Stomach smooth muscle (tissue), 2 donors: Measurements from ENCODE around the gene PIP4P1.
A peak's percentile ranks its signal among the peaks of the same experiment; 100 is the strongest.
"Not testable (repeated sequence)": the region's sequence is repeated elsewhere in the genome, so short reads cannot be mapped to it uniquely, and the experiment has no call there.

Experiments used
- H3K27ac ChIP-seq: one replicate; pipeline ENCODE4 v1.7.0; 2013; ENCODE audit warnings: mild to moderate bottlenecking, low read length, inconsistent platforms
- H3K27me3 ChIP-seq, 2 donors: one replicate each; pipeline ENCODE4 v1.7.0; 2013; ENCODE audit warnings: low read length in 2 of 2; ENCODE audit not compliant: insufficient read depth in 2 of 2, control insufficient read depth in 1 of 2
- H3K36me3 ChIP-seq, 2 donors: one replicate each; pipeline ENCODE4 v1.7.0; 2013; ENCODE audit warnings: low read length in 2 of 2; ENCODE audit not compliant: control insufficient read depth in 2 of 2, insufficient read depth in 2 of 2
- H3K4me1 ChIP-seq: one replicate; pipeline ENCODE4 v1.7.0; 2013; ENCODE audit warnings: low read length; ENCODE audit not compliant: control insufficient read depth, insufficient read depth
- H3K4me3 ChIP-seq, 2 donors: one replicate each; pipeline ENCODE4 v1.7.0; 2013; ENCODE audit warnings: low read length in 2 of 2
- H3K9ac ChIP-seq, 2 donors: one replicate each; pipeline ENCODE4 v1.7.0; 2013; ENCODE audit warnings: low read length in 2 of 2, mild to moderate bottlenecking in 1 of 2
- H3K9me3 ChIP-seq, 2 donors: one replicate each; pipeline ENCODE4 v1.7.0; 2013; ENCODE audit warnings: low read length in 2 of 2; ENCODE audit not compliant: control insufficient read depth in 2 of 2
- donor health status: healthy.
- donor health status: Pancreatic carcinoma.

Gene PIP4P1

DNA sequence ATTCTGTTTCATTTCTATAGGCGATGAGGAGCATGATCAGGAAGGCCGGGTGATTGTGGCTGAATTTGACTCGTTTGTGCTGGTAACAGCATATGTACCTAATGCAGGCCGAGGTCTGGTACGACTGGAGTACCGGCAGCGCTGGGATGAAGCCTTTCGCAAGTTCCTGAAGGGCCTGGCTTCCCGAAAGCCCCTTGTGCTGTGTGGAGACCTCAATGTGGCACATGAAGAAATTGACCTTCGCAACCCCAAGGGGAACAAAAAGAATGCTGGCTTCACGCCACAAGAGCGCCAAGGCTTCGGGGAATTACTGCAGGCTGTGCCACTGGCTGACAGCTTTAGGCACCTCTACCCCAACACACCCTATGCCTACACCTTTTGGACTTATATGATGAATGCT lies 4.3 kb downstream of the PIP4P1 start:
- no peak overlapping the region for H3K4me3 ChIP-seq
- H3K4me1 ChIP-seq, result peaks cover 45% of the 10 kb centered on the region
- no peak overlapping the region for H3K27ac ChIP-seq
- H3K27me3 ChIP-seq, result no peaks in the 10 kb centered on the region
- H3K9me3 ChIP-seq, result no peaks in the 10 kb centered on the region
- no peak overlapping the region for H3K9ac ChIP-seq
- H3K36me3 ChIP-seq, result peaks cover 30 to 31% of the 10 kb centered on the region in 2 donors

DNA sequence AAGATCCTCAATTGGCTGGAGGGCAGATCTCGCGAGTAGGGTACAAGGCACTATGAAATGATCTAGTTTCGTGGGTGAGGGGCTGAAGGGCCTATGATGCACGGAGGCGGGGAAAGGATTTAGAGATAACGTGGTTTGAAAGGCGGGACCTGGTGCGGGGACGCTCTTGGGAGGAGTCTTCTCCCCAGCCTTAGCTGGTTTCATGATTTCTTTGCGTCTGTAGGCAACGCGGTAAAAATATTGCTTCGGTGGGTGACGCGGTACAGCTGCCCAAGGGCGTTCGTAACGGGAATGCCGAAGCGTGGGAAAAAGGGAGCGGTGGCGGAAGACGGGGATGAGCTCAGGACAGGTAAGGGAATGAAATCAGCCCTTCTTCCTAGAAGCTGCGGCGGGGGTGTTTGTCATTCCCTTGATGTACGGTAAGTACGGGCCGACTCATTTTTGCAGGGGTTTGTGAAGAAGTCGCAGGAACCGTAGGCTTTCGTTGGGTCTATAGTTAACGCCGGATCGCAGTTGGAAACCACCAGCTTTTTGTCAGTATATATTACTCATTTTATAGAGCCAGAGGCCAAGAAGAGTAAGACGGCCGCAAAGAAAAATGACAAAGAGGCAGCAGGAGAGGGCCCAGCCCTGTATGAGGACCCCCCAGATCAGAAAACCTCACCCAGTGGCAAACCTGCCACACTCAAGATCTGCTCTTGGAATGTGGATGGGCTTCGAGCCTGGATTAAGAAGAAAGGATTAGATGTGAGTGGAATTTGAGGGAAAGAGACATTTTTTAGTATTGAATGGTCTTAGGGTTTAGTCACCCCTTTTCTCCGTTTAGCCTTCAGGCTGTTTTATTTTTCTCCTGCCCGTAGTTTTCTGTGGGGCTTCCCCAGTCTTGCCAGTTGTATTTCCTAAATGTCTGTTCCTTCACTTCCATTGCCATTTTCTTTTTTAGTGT lies 5.6 kb downstream of the PIP4P1 start:
- Histone ChIP-seq H3K9ac (peak overlapping the region; percentile 95 to 97), H3K4me3 (peak overlapping the region; percentile 97 to 98), H3K36me3 (peaks cover 33 to 34% of the 10 kb centered on the region in 2 donors), H3K9me3 (no peaks in the 10 kb centered on the region), H3K27ac (peak overlapping the region; percentile 94), H3K27me3 (no peaks in the 10 kb centered on the region), H3K4me1 (peaks cover 39% of the 10 kb centered on the region)

DNA sequence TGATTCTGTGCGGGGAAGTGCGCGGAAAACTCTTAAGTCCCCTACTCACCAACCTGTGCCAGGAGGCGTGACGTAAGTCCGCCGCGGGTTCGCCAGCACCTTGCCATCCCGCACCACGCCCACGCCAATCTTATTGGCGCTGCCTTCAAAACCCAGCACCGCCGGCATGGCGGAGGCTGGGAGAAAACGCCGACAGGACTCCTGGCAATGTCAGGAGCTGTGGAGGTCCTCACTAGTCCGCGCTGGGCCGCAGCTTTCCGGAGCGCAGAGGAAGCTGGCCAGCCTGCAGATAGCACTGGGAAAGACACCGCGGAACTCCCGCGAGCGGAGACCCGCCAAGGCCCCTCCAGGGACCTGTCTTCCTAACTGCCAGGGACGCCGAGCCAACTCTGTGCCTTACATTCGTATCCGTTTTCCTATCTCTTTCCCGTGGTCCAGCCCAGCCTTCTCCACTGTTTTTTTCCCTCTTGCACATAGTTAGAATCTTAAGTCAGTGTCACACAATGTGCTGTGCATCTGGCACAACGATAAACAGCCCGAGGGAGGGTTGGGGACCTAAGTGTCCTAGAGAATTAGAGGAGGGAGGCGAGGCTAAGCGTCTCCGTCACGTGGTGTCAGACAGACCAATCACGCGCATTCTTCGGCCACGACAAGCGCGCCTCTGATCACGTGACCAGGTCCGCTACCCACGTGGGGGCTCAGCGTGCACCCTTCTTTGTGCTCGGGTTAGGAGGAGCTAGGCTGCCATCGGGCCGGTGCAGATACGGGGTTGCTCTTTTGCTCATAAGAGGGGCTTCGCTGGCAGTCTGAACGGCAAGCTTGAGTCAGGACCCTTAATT lies 6.5 kb downstream of the PIP4P1 start, which contains the start of the genes APEX1 and OSGEP:
APEX1 (plus strand) TSS at position 711 of the 839 bp plus-strand sequence. CDS start 420 bp downstream, outside the sequence.
OSGEP (minus strand) TSS at position 297 of the 839 bp plus-strand sequence; CDS start at position 168, 129 bp downstream.
- Histone ChIP-seq H3K4me1 (peaks cover 30% of the 10 kb centered on the region), H3K27ac (peak within 1 kb of the TSS; percentile 94), H3K27me3 (no peaks in the 10 kb centered on the region), H3K4me3 (peak within 1 kb of the TSS; percentile 97 to 98), H3K9me3 (no peaks in the 10 kb centered on the region), H3K36me3 (peaks cover 38 to 42% of the 10 kb centered on the region in 2 donors), H3K9ac (peak within 1 kb of the TSS; percentile 95 to 97)

DNA sequence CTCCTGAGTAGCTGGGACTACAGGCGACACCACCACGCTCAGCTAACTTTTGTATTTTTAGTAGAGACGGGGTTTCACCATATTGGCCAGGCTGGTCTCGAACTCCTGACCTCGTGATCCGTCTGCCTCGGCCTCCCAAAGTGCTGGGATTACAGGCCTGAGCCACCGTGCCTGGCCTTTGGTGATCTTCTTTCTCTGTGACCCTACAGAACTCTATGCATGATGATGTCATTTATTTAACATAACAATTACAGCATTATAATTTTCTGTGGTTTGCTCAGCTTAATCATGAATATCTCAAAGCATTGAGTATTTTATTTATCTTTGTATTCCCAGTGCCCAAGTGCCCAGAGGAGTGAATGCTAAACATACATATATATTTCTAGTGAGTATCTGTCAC lies 8.4 kb downstream of the PIP4P1 start:
- H3K4me3 ChIP-seq, result not testable (repeated sequence)

DNA sequence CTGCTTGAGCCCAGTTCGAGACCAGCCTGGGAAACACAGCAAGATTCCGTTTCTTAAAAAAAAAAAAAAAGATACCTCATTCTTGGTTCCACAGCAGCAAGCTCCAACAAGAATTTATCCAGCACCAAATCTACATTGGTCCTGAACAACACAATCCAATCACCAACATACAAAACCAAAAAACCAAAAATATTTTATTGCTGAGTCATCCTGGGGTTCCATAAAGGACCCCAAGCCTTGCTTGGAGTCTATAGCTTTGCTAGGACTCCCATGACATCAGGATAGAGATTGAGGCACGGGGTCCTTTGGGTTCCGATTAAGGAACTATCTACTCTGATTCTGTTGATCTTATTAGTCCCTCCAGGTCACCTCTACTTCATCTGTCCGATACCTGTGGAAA lies 14.3 kb downstream of the PIP4P1 start:
- H3K4me1 ChIP-seq, result no peaks in the 10 kb centered on the region
- H3K9me3 ChIP-seq, result no peaks in the 10 kb centered on the region
- no peak overlapping the region for H3K9ac ChIP-seq
- H3K27ac ChIP-seq, result no peak overlapping the region
- no peak overlapping the region for H3K4me3 ChIP-seq
- H3K36me3 ChIP-seq, result peaks cover 45 to 48% of the 10 kb centered on the region in 2 donors
- no peaks in the 10 kb centered on the region for H3K27me3 ChIP-seq

More for the DNA sequence above, 8.4 kb downstream of the PIP4P1 start:
- Histone ChIP-seq H3K4me1 (peaks cover 17% of the 10 kb centered on the region), H3K36me3 (peaks cover 39 to 42% of the 10 kb centered on the region in 2 donors)
- not testable (repeated sequence) for H3K27me3 ChIP-seq, H3K9ac ChIP-seq, H3K27ac ChIP-seq, H3K9me3 ChIP-seq

DNA sequence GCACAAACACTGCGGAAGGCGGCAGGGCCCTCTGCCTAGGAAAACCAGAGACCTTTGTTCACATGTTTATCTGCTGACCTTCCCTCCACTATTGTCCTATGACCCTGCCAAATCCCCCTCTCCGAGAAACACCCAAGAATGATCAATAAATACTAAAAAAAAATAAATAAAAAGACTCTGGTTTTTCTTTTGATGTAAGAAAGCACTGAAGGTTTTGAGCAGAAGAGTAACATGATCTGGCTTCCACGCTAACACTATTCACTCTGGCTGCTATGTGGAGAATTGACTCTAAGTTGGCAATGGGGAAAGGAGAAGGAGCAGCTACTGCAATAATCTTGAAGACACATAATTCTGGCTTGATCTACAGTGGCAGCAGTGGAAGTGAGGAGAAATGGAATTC lies 17.6 kb downstream of the PIP4P1 start:
- H3K4me3 ChIP-seq, H3K4me1 ChIP-seq, H3K27me3 ChIP-seq, H3K27ac ChIP-seq, H3K9ac ChIP-seq, H3K9me3 ChIP-seq: not testable (repeated sequence)
- H3K36me3 ChIP-seq, result peaks cover 26 to 30% of the 10 kb centered on the region in 2 donors

DNA sequence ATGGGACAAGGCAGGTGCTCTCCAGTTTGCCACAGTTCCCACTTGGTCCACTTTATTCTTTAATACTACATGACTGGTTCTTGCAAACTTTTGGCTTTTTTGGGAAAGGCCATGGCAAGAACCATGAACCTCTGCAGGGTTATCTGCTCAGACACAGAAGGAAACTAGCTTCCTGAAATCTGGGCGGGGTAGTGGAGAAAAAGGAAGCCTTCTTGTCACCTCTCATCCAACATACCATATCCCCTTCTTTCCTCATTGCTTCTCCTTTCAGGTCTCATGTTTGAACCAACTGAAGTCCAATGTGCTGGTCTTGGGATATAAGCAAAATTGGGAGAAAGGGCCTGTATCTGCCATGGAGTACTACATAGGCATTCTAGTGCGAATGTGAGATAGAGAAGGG lies 19.8 kb downstream of the PIP4P1 start:
- no peak overlapping the region for H3K27ac ChIP-seq
- peaks cover 0 to 2% of the 10 kb centered on the region in 2 donors for H3K27me3 ChIP-seq
- H3K4me3 ChIP-seq, result no peak overlapping the region
- H3K36me3 ChIP-seq, result peaks cover 8 to 11% of the 10 kb centered on the region in 2 donors
- no peak overlapping the region for H3K9ac ChIP-seq
- H3K4me1 ChIP-seq, result no peaks in the 10 kb centered on the region
- no peaks in the 10 kb centered on the region for H3K9me3 ChIP-seq

DNA sequence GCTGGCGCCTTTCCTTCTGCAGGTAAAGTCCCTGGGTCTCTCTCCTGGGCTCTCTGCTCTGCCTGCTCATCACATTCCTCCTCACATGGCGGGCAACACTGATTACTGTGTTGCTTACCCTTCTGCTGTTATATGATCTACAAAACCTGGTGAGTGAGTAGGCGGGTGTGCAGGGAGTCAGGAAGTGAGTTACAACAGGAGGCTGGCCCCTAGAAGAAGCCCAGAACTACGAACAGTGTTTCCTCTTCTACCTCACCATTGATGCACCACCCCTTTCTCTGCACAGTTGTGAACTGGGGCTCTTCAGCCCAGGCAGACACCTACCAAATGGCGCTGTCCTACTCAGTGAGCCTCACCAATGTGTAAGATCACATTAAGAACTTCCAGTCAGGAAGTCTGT lies 20.4 kb downstream of the PIP4P1 start:
- peaks cover under 1% of the 10 kb centered on the region for H3K4me1 ChIP-seq
- no peak overlapping the region for H3K9ac ChIP-seq

DNA sequence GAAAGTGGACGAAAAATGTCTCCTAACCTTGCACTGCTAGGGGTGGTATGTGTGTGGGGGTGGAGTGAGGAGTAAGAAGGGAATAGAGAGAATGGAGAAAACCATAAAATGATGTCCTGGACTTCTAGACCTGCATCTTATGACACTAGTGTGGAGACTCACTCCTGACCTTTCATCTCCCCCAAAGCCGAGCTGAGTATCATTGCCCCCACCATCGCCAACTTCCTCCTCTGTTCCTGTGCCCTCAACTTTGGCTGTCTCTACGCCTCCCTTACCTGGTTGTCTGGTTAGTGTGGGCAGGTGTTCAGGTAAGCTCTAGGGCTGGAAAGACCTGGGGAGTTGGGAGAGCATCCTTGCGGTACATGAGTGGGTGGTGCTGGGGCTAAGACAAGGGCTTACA lies 20.8 kb downstream of the PIP4P1 start:
- Histone ChIP-seq H3K27ac (no peak overlapping the region), H3K27me3 (peaks cover 0 to 4% of the 10 kb centered on the region in 2 donors)

More for the DNA sequence above, 20.4 kb downstream of the PIP4P1 start:
- Histone ChIP-seq H3K9me3 (no peaks in the 10 kb centered on the region), H3K27me3 (peaks cover 0 to 2% of the 10 kb centered on the region in 2 donors), H3K4me3 (no peak overlapping the region), H3K36me3 (peaks cover 3 to 5% of the 10 kb centered on the region in 2 donors), H3K27ac (no peak overlapping the region)

DNA sequence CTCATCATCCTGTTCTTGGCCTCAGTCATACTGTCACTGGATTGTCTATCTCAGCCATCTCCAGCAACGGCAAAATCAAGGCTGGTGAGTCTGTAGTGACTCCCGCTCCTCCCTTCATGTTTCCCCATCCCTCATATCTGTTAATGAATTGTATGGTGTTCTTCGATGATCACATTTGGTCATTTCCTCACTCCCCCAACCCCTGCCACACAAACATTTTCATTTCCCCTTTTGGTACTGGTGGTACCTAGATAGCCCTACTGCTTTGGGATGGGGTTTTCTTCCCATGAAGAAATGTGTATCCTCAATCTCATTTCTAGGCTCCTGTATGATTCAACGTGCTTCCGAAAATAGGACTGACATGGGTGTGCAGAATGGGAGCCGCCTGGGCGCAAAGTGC lies 22.6 kb downstream of the PIP4P1 start:
- Histone ChIP-seq H3K9me3 (no peaks in the 10 kb centered on the region), H3K27ac (no peak overlapping the region), H3K4me1 (peaks cover 3% of the 10 kb centered on the region), H3K27me3 (peaks cover 0 to 7% of the 10 kb centered on the region in 2 donors), H3K4me3 (no peak overlapping the region), H3K36me3 (no peaks in the 10 kb centered on the region), H3K9ac (no peak overlapping the region)

More for the DNA sequence above, 20.8 kb downstream of the PIP4P1 start:
- Histone ChIP-seq H3K4me3 (no peak overlapping the region), H3K4me1 (peaks cover 3% of the 10 kb centered on the region), H3K36me3 (peaks cover 0 to 1% of the 10 kb centered on the region in 2 donors), H3K9me3 (no peaks in the 10 kb centered on the region), H3K9ac (no peak overlapping the region)
